ENCODE measurements around the gene RNF41. TPM values are rescaled to one million over a fixed set of nuclear protein-coding genes. Genes with fewer than 3 reads are reported as not detected.

RNF41 gene
- polyA plus RNA-seq, 1 experiment: 97.2 TPM

GRCh38 chr12:56208006-56208405, 13.7 kb downstream of the RNF41 start:
- TF ChIP-seq CTCF (IDR thresholded peaks at IDR 0.05; ENCODE audit: low read depth, low read length): no peak
- Histone ChIP-seq H3K9me3 (ENCODE audit: control insufficient read depth, insufficient read depth, low read length) (no peaks in the 10 kb centered on the region), H3K27me3 (ENCODE audit: control insufficient read depth, insufficient read depth, low read length) (no peaks in the 10 kb centered on the region), H3K27ac (ENCODE audit: low read depth, low read length) (no peak overlapping the region), H3K4me3 (ENCODE audit: low read depth, low read length) (no peak overlapping the region)
- CTCF ChIA-PET: interaction anchor here (0.5 to 5.3 kb wide), 4 partner anchors 11 to 19 kb away, joined by 3 to 37 read pairs (median 4); partner anchors contain the start of genes RNF41 and SMARCC2
- DNase-seq (ENCODE audit: low read depth, low spot score): no peak
- POLR2A ChIA-PET: interaction anchor here (4.1 kb wide), 1 partner anchor 14 kb away, joined by 20 read pairs; the partner anchor contains the start of gene RNF41

GRCh38 chr12:56206452-56207166, 15.1 kb downstream of the RNF41 start:
- peak; percentile 65 for TF ChIP-seq CTCF (IDR thresholded peaks at IDR 0.05; ENCODE audit: low read depth, low read length)
- no peak for DNase-seq (ENCODE audit: low read depth, low spot score)
- no peaks in the 10 kb centered on the region for H3K27me3 ChIP-seq (ENCODE audit: control insufficient read depth, insufficient read depth, low read length)
- CTCF ChIA-PET: interaction anchor here (0.6 to 5.3 kb wide), 6 partner anchors 10 to 129 kb away, joined by 3 to 37 read pairs (median 5); partner anchors contain the start of genes RNF41 and SMARCC2
- H3K27ac ChIP-seq (ENCODE audit: low read depth, low read length): no peak overlapping the region
- POLR2A ChIA-PET: interaction anchor here (1.5 to 4.1 kb wide), 2 partner anchors 10 to 15 kb away, joined by 6 to 20 read pairs; partner anchors contain the start of gene RNF41
- H3K4me3 ChIP-seq (ENCODE audit: low read depth, low read length): no peak overlapping the region
- no peaks in the 10 kb centered on the region for H3K9me3 ChIP-seq (ENCODE audit: control insufficient read depth, insufficient read depth, low read length)

GRCh38 chr12:56205445-56205844, 16.3 kb downstream of the RNF41 start:
- CTCF ChIA-PET: interaction anchor here (1.4 to 5.3 kb wide), 3 partner anchors 16 to 28 kb away, joined by 3 to 37 read pairs (median 15); partner anchors contain the start of genes RNF41 and SMARCC2
- Histone ChIP-seq H3K27ac (ENCODE audit: low read depth, low read length) (no peak overlapping the region), H3K4me3 (ENCODE audit: low read depth, low read length) (no peak overlapping the region), H3K27me3 (ENCODE audit: control insufficient read depth, insufficient read depth, low read length) (no peaks in the 10 kb centered on the region), H3K9me3 (ENCODE audit: control insufficient read depth, insufficient read depth, low read length) (no peaks in the 10 kb centered on the region)
- no peak for DNase-seq (ENCODE audit: low read depth, low spot score)
- 0 out of 2 replicates have a peak, but pooled peaks have one; percentile 2 for TF ChIP-seq CTCF (IDR thresholded peaks at IDR 0.05; ENCODE audit: low read depth, low read length)
- POLR2A ChIA-PET: interaction anchor here (0.6 to 4.1 kb wide), 2 partner anchors 16 to 54 kb away, joined by 7 to 20 read pairs; partner anchors contain the start of gene RNF41

- Histone ChIP-seq H3K9me3 (ENCODE audit: control insufficient read depth, insufficient read depth, low read length) (no peaks in the 10 kb centered on the region), H3K27me3 (ENCODE audit: control insufficient read depth, insufficient read depth, low read length) (no peaks in the 10 kb centered on the region), H3K4me3 (ENCODE audit: low read depth, low read length) (no peak overlapping the region), H3K27ac (ENCODE audit: low read depth, low read length) (no peak overlapping the region)
- CTCF ChIA-PET: interaction anchor here (0.6 to 5.3 kb wide), 3 partner anchors 15 to 134 kb away, joined by 4 to 37 read pairs (median 15); partner anchors contain the start of genes RNF41 and SMARCC2
- DNase-seq (ENCODE audit: low read depth, low spot score): no peak
- POLR2A ChIA-PET: no interaction called here
- TF ChIP-seq CTCF (IDR thresholded peaks at IDR 0.05; ENCODE audit: low read depth, low read length): no peak
Measured at GRCh38 chr12:56204275-56204674, 17.4 kb downstream of the RNF41 start.

- no peak overlapping the region for H3K4me3 ChIP-seq (ENCODE audit: low read depth, low read length)
- no peak for TF ChIP-seq CTCF (IDR thresholded peaks at IDR 0.05; ENCODE audit: low read depth, low read length)
- ChIA-PET POLR2A (no interaction called here), CTCF (interaction anchor here (1.6 to 3.2 kb wide), 2 partner anchors 10 to 14 kb away, joined by 8 to 15 read pairs; partner anchors contain the start of gene SMARCC2)
- no peaks in the 10 kb centered on the region for H3K27me3 ChIP-seq (ENCODE audit: control insufficient read depth, insufficient read depth, low read length)
- no peaks in the 10 kb centered on the region for H3K9me3 ChIP-seq (ENCODE audit: control insufficient read depth, insufficient read depth, low read length)
- H3K27ac ChIP-seq (ENCODE audit: low read depth, low read length): no peak overlapping the region
- DNase-seq (ENCODE audit: low read depth, low spot score): no peak
Measured at GRCh38 chr12:56202838-56203237, 18.9 kb downstream of the RNF41 start.

Measured in AG04450 (cell line).